OCI-LY3 (cell line): ENCODE measurements around the gene GORASP1.

Experiments
- EZH2phosphoT487 ChIP-seq: fragments of 200-600 bp; shearing (Covaris generic); IDR thresholded peaks from 2 replicates; pipeline ENCODE4 v1.6.1; 2018; ENCODE audit warnings: antibody characterized with exemption, mixed run types, low read depth
- TF ChIP-seq, protein P1 (sequence below): fragments of 200-600, 300-600 bp; sonication (generic); IDR thresholded peaks from 2 replicates; pipeline ENCODE4 v1.5.1; 2014; ENCODE audit warnings: antibody characterized with exemption, low read length, low read depth

GRCh38 chr3:39128951-39129350, 21.5 kb upstream of the GORASP1 start:
- TF ChIP-seq, protein P1, sequence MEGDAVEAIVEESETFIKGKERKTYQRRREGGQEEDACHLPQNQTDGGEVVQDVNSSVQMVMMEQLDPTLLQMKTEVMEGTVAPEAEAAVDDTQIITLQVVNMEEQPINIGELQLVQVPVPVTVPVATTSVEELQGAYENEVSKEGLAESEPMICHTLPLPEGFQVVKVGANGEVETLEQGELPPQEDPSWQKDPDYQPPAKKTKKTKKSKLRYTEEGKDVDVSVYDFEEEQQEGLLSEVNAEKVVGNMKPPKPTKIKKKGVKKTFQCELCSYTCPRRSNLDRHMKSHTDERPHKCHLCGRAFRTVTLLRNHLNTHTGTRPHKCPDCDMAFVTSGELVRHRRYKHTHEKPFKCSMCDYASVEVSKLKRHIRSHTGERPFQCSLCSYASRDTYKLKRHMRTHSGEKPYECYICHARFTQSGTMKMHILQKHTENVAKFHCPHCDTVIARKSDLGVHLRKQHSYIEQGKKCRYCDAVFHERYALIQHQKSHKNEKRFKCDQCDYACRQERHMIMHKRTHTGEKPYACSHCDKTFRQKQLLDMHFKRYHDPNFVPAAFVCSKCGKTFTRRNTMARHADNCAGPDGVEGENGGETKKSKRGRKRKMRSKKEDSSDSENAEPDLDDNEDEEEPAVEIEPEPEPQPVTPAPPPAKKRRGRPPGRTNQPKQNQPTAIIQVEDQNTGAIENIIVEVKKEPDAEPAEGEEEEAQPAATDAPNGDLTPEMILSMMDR, result no peak
- TF ChIP-seq EZH2phosphoT487, result no peak
